Spleen (tissue), 11 donors: Measurements from ENCODE around the gene NRG3. TPM values are rescaled to one million over a fixed set of nuclear protein-coding genes. Genes with fewer than 3 reads are reported as not detected.

Experiments
- DNase-seq: peaks from one replicate; pipeline ENCODE4 v3.0.0-alpha.2; 2020
- H3K27ac ChIP-seq, 8 donors: fragments of 200-600 bp; sonication (generic) in 7 of 8; 1 replicate in 4 of 8; 2 replicates in 4 of 8; pipeline versions ENCODE4 v1.5.0 to v1.8.0; 2016 to 2021; ENCODE audit warnings: inconsistent platforms in 4 of 8, mild to moderate bottlenecking in 4 of 8, moderate library complexity in 1 of 8
- H3K27me3 ChIP-seq, 7 donors: fragments of 200-600 bp; sonication (generic) in 6 of 7; replicated peaks in 1 of 7; 1 replicate in 4 of 7; 2 replicates in 3 of 7; pipeline versions ENCODE4 v1.5.0 to v1.8.0; 2016 to 2021; ENCODE audit warnings: inconsistent platforms in 3 of 7, mild to moderate bottlenecking in 1 of 7
- H3K36me3 ChIP-seq, 6 donors: fragments of 200-600 bp; sonication (generic) in 5 of 6; 1 replicate in 4 of 6; 2 replicates in 2 of 6; pipeline versions ENCODE4 v1.5.0 to v1.8.0; 2016 to 2021; ENCODE audit warnings: inconsistent platforms in 2 of 6
- H3K4me1 ChIP-seq, 6 donors: fragments of 200-600 bp; sonication (generic) in 5 of 6; 1 replicate in 3 of 6; 2 replicates in 3 of 6; pipeline versions ENCODE4 v1.5.0 to v1.8.0; 2016 to 2021; ENCODE audit warnings: inconsistent platforms in 3 of 6
- H3K4me3 ChIP-seq, 8 donors: fragments of 200-600 bp; sonication (generic) in 7 of 8; 1 replicate in 4 of 8; 2 replicates in 4 of 8; pipeline versions ENCODE4 v1.5.0 to v1.8.0; 2016 to 2021; ENCODE audit warnings: inconsistent platforms in 4 of 8, mild to moderate bottlenecking in 4 of 8, moderate library complexity in 2 of 8
- H3K9me3 ChIP-seq, 8 donors: fragments of 200-600 bp; sonication (generic) in 7 of 8; 1 replicate in 4 of 8; 2 replicates in 4 of 8; pipeline versions ENCODE4 v1.5.0 to v1.8.0; 2016 to 2021; ENCODE audit warnings: inconsistent platforms in 4 of 8
- CTCF ChIP-seq, 11 experiments: fragments of 200-600 bp in 7 of 11; fragments of 450-650 bp in 4 of 11; sonication (generic) in 4 of 11; IDR thresholded peaks in 8 of 11; conservative IDR thresholded peaks in 3 of 11; 1 replicate in 7 of 11; 2 replicates in 4 of 11; pipeline versions ENCODE4 v1.4.0 to v1.8.0; 2016 to 2021; ENCODE audit warnings: antibody characterized with exemption in 11 of 11, inconsistent platforms in 4 of 11, mild to moderate bottlenecking in 1 of 11
- POLR2A ChIP-seq, 3 donors: fragments of 450-650 bp; IDR thresholded peaks; one replicate each; pipeline ENCODE4 v1.5.1; 2017; ENCODE audit warnings: antibody characterized with exemption in 3 of 3, mild to moderate bottlenecking in 1 of 3
- POLR2AphosphoS5 ChIP-seq, 3 donors: sonication (generic); formaldehyde crosslinking; IDR thresholded peaks; one replicate each; pipeline ENCODE4 v1.5.1; 2017; ENCODE audit warnings: antibody characterized with exemption in 3 of 3
- WGBS, 5 donors: extraction: QIAGEN DNeasy Blood & Tissue Kit in 3 of 5; methylation state at CpG; one replicate each; pipeline versions ENCODE4 v1.1.5 to v1.1.7; 2013 to 2018; 5-methylcytosine and 5-hydroxymethylcytosine counted together
- intact Hi-C: fragments of 100-400 bp; cut with DNase I; formaldehyde crosslinking; loops from one replicate; pipeline ENCODE4 v1.15.0; 2023; ENCODE audit warnings: low total_unique reads
- polyA plus RNA-seq, 3 donors: library from polyadenylated mRNA; stranded (reverse); fragments of 200-250 nt; gene quantifications; one replicate each; pipeline ENCODE4 v1.2.1, GENCODE V29; 2013
- total RNA-seq, 7 donors: library from RNA; depleted of rRNA in 3 of 7; stranded (reverse); fragments of >200 nt in 3 of 7; fragmentation: NEBNext Ultra II Directional in 4 of 7; extraction: Animal tissue kit (Norgen Biotek cat#: 25700) in 4 of 7; gene quantifications; one replicate each; pipeline versions ENCODE4 v1.1.0 to v1.2.1, GENCODE V29; 2016 to 2021
- donor health status: healthy with polysubstance abuse.
- donor health status: DM: no; HTN: no; CAD: no; lungs with moderate emphysema.
- donor health status: DM: no; HTN: no; CAD: no.
- donor health status: Bipolar disorder and iron deficiency.
- donor health status: healthy.
- donor health status: DM: no; HTN: no; CAD: no.
- donor health status: DM: yes; HTN: yes; CAD: no.

Gene NRG3
- total and polyA plus RNA-seq, 10 donors: 0.10 to 0.22 (median 0.21) TPM; not detected in 7

- 51 to 81% (median 64%) methylated on average over 1 of the region's 1 CpG for WGBS, 5 donors
- Histone ChIP-seq H3K27me3 (no peaks in the 10 kb centered on the region), H3K4me1 (no peaks in the 10 kb centered on the region), H3K36me3 (no peaks in the 10 kb centered on the region), H3K27ac (no peak overlapping the region), H3K4me3 (no peak overlapping the region), H3K9me3 (peaks cover 0 to 15% (median 0%) of the 10 kb centered on the region in 8 donors)
- TF ChIP-seq POLR2A (IDR thresholded peaks at IDR 0.05): no peak
- TF ChIP-seq CTCF (IDR thresholded peaks at IDR 0.05 in 8 of 11, conservative IDR thresholded peaks at IDR 0.05 in 3 of 11): no peak
- TF ChIP-seq POLR2AphosphoS5 (IDR thresholded peaks at IDR 0.05): no peak
- intact Hi-C loops: no loop called here
- no peak for DNase-seq
Measured at GRCh38 chr10:82643076-82643475, 768.1 kb downstream of the NRG3 start.

- no peaks in the 10 kb centered on the region for H3K36me3 ChIP-seq
- H3K4me1 ChIP-seq: no peaks in the 10 kb centered on the region
- peaks cover 0 to 18% (median 0%) of the 10 kb centered on the region in 8 donors for H3K9me3 ChIP-seq
- no peaks in the 10 kb centered on the region for H3K27me3 ChIP-seq
- TF ChIP-seq CTCF (IDR thresholded peaks at IDR 0.05 in 8 of 11, conservative IDR thresholded peaks at IDR 0.05 in 3 of 11): no peak
- no peak for TF ChIP-seq POLR2AphosphoS5 (IDR thresholded peaks at IDR 0.05)
- TF ChIP-seq POLR2A (IDR thresholded peaks at IDR 0.05): no peak
- DNase-seq: no peak
- intact Hi-C loops: no loop called here
- no peak overlapping the region for H3K27ac ChIP-seq
- H3K4me3 ChIP-seq: no peak overlapping the region
- 68 to 83% (median 70%) methylated on average over 5 of the region's 5 CpGs for WGBS, 5 donors
Measured at GRCh38 chr10:82643601-82644000, 768.6 kb downstream of the NRG3 start.

- no peak overlapping the region for H3K27ac ChIP-seq
- H3K9me3 ChIP-seq: peaks cover 0 to 23% (median 2%) of the 10 kb centered on the region in 8 donors
- intact Hi-C loops: no loop called here
- no peak overlapping the region for H3K4me3 ChIP-seq
- H3K27me3 ChIP-seq: no peaks in the 10 kb centered on the region
- no peak for TF ChIP-seq CTCF (IDR thresholded peaks at IDR 0.05 in 8 of 11, conservative IDR thresholded peaks at IDR 0.05 in 3 of 11)
- TF ChIP-seq POLR2A (IDR thresholded peaks at IDR 0.05): no peak
- no peaks in the 10 kb centered on the region for H3K4me1 ChIP-seq
- DNase-seq: no peak
- H3K36me3 ChIP-seq: no peaks in the 10 kb centered on the region
Measured at GRCh38 chr10:82645221-82645620, 770.2 kb downstream of the NRG3 start.

GRCh38 chr10:82653244-82654155 lies 778.5 kb downstream of the NRG3 start:
- intact Hi-C loops: no loop called here
- TF ChIP-seq POLR2A (IDR thresholded peaks at IDR 0.05): no peak
- no peak for TF ChIP-seq CTCF (IDR thresholded peaks at IDR 0.05 in 8 of 11, conservative IDR thresholded peaks at IDR 0.05 in 3 of 11)
- TF ChIP-seq POLR2AphosphoS5 (IDR thresholded peaks at IDR 0.05): no peak
- Histone ChIP-seq H3K4me1 (no peaks in the 10 kb centered on the region), H3K36me3 (no peaks in the 10 kb centered on the region), H3K4me3 (no peak overlapping the region), H3K9me3 (peaks cover 0 to 17% (median 3%) of the 10 kb centered on the region in 8 donors), H3K27ac (no peak overlapping the region), H3K27me3 (no peaks in the 10 kb centered on the region)
- 81 to 94% (median 83%) methylated on average over 7 of the region's 7 CpGs for WGBS, 5 donors
- no peak for DNase-seq
